ENCODE measurements around the gene FLVCR2.

Gene FLVCR2

GRCh38 chr14:75636100-75636692 is 57.8 kb downstream of the FLVCR2 start:
- DNase-seq = no peak

GRCh38 chr14:75640876-75641275 is 62.5 kb downstream of the FLVCR2 start:
- DNase-seq = no peak

GRCh38 chr14:75643985-75644384 is 65.6 kb downstream of the FLVCR2 start:
- DNase-seq = no peak

GRCh38 chr14:75645056-75645455 is 66.6 kb downstream of the FLVCR2 start:
- DNase-seq = no peak

- no peak for DNase-seq
Observed at GRCh38 chr14:75646762-75647161, 68.3 kb downstream of the FLVCR2 start.

- no peak for DNase-seq
Observed at GRCh38 chr14:75647640-75648039, 69.2 kb downstream of the FLVCR2 start.

- DNase-seq = no peak
Observed at GRCh38 chr14:75648066-75648838, 69.8 kb downstream of the FLVCR2 start.

- no peak for DNase-seq
Observed at GRCh38 chr14:75649337-75649736, 70.9 kb downstream of the FLVCR2 start.

GRCh38 chr14:75649773-75650172 is 71.4 kb downstream of the FLVCR2 start:
- no peak for DNase-seq

- no peak for DNase-seq
Observed at GRCh38 chr14:75650253-75651058, 72.0 kb downstream of the FLVCR2 start.

GRCh38 chr14:75653563-75653962 is 75.1 kb downstream of the FLVCR2 start:
- DNase-seq = no peak

GRCh38 chr14:75654127-75654732 is 75.8 kb downstream of the FLVCR2 start:
- DNase-seq = peak; percentile 72

GRCh38 chr14:75655235-75655634 is 76.8 kb downstream of the FLVCR2 start:
- no peak for DNase-seq

GRCh38 chr14:75657331-75657730 is 78.9 kb downstream of the FLVCR2 start:
- DNase-seq = no peak

GRCh38 chr14:75658957-75659356 is 80.5 kb downstream of the FLVCR2 start:
- no peak for DNase-seq

GRCh38 chr14:75660238-75660629 is 81.8 kb downstream of the FLVCR2 start:
- DNase-seq = no peak

- DNase-seq = peak; percentile 99
Observed at GRCh38 chr14:75660630-75661498, 82.4 kb downstream of the FLVCR2 start, which contains the start of the genes ERG28 and TTLL5. Gene ERG28, minus strand, starts transcription at chr14:75660876. Its CDS starts 3,374 bp downstream, at chr14:75657502. Gene TTLL5, plus strand, starts transcription at chr14:75661246. Its CDS starts 1,904 bp downstream, at chr14:75663150.

GRCh38 chr14:75661499-75661814 is 83.0 kb downstream of the FLVCR2 start:
- no peak for DNase-seq

- no peak for DNase-seq
Observed at GRCh38 chr14:75662966-75663365, 84.5 kb downstream of the FLVCR2 start.

- DNase-seq = no peak
Observed at GRCh38 chr14:75667099-75667765, 88.8 kb downstream of the FLVCR2 start.

GRCh38 chr14:75672605-75673192 is 94.3 kb downstream of the FLVCR2 start:
- no peak for DNase-seq

Data from stimulated activated naive CD4-positive, alpha-beta T cell treated with Interleukin-2 at 50 U/mL for 16 hours (primary cell).